HL-60 (cell line): ENCODE data around the gene NOP16.

ENCODE experiments used
- CTCF ChIP-seq: IDR thresholded peaks from one replicate; pipeline ENCODE4 v1.5.1; 2011; ENCODE audit warnings: low read length, control low read depth, inconsistent platforms; ENCODE audit not compliant: insufficient read depth
- POLR2AphosphoS5 ChIP-seq: IDR thresholded peaks from 2 replicates; pipeline ENCODE4 v1.6.1; 2012; ENCODE audit warnings: low read depth
- SPI1 ChIP-seq: IDR thresholded peaks from 2 replicates; pipeline ENCODE4 v1.6.1; 2012; ENCODE audit warnings: low read depth, mild to moderate bottlenecking, borderline replicate concordance

- no peak for TF ChIP-seq POLR2AphosphoS5
- no peak for TF ChIP-seq CTCF
- TF ChIP-seq SPI1 = no peak
Observed at GRCh38 chr5:176413255-176413565, 24.8 kb upstream of the NOP16 start.
